Panc1 (cell line): ENCODE measurements around the gene FAM168B. TPM values are rescaled to one million over a fixed set of nuclear protein-coding genes. Genes with fewer than 3 reads are reported as not detected.

Experiments used
- ATAC-seq: fragments of 200-7000 bp; cut with Tn5 transposase; 2 replicates; pipeline ENCODE4 v1.9.1; 2020; ENCODE audit warnings: mild to moderate bottlenecking, moderate library complexity
- BruUV-seq: library from RNA; stranded (reverse); fragments of 400-500 nt; replicated peaks from 2 replicates; lab custom pipeline; 2021; lab: Mats Ljungman, UMichigan
- CTCF ChIA-PET: fragments of 300-600 bp; sonication (Branson Sonifier 250); formaldehyde crosslinking; loops from one replicate; lab custom pipeline; 2022; ENCODE audit warnings: antibody characterized with exemption; lab: Charles Lee
- POLR2A ChIA-PET: fragments of 300-600 bp; sonication (Branson Sonifier 250); formaldehyde crosslinking; loops from one replicate; lab custom pipeline; 2022; ENCODE audit warnings: antibody characterized with exemption; lab: Charles Lee
- DNase-seq: peaks from one replicate; pipeline ENCODE4 v3.0.0-alpha.2; 2010; ENCODE audit warnings: low read depth, low spot score
- H3K27ac ChIP-seq: 2 replicates; pipeline ENCODE4 v1.5.1; 2011; ENCODE audit warnings: mild to moderate bottlenecking, low read length, inconsistent platforms
- H3K27me3 ChIP-seq: fragments of 200-500 bp; sonication (Bioruptor generic); 2 replicates; pipeline ENCODE4 v1.6.0; 2014; ENCODE audit warnings: low read length, inconsistent platforms; ENCODE audit not compliant: control insufficient read depth, insufficient read depth
- H3K36me3 ChIP-seq: fragments of 200-500 bp; sonication (Bioruptor generic); 2 replicates; pipeline ENCODE4 v1.5.1; 2014; ENCODE audit warnings: inconsistent platforms, mild to moderate bottlenecking, low read length, moderate library complexity; ENCODE audit not compliant: control insufficient read depth, insufficient read depth
- H3K4me1 ChIP-seq: 2 replicates; pipeline ENCODE4 v1.5.1; 2011; ENCODE audit warnings: inconsistent platforms, mild to moderate bottlenecking, low read length, moderate library complexity; ENCODE audit not compliant: control insufficient read depth, insufficient read depth
- H3K4me3 ChIP-seq, 2 experiments: 2 replicates each; pipeline ENCODE4 v1.5.1; 2011 to 2012; ENCODE audit warnings: low read depth in 2 of 2, low read length in 2 of 2, mild to moderate bottlenecking in 2 of 2, inconsistent platforms in 1 of 2, moderate library complexity in 1 of 2
- H3K9me3 ChIP-seq: fragments of 200-500 bp; sonication (Bioruptor generic); 2 replicates; pipeline ENCODE4 v1.5.1; 2014; ENCODE audit warnings: low read depth, mild to moderate bottlenecking, inconsistent platforms, low read length, moderate library complexity; ENCODE audit not compliant: control insufficient read depth, insufficient read depth
- CTCF ChIP-seq: fragments of 450-650 bp; IDR thresholded peaks from 2 replicates; pipeline ENCODE4 v1.5.1; 2017; ENCODE audit warnings: mild to moderate bottlenecking
- POLR2AphosphoS5 ChIP-seq: IDR thresholded peaks from 2 replicates; pipeline ENCODE4 v1.6.1; 2012; ENCODE audit warnings: mild to moderate bottlenecking, low read depth, low read length, moderate library complexity
- REST ChIP-seq, 2 experiments: IDR thresholded peaks; 2 replicates each; pipeline ENCODE4 v1.6.1; 2011 to 2012; ENCODE audit warnings: low read depth in 2 of 2, control low read depth in 1 of 2, low read length in 1 of 2, mild to moderate bottlenecking in 1 of 2, moderate library complexity in 1 of 2; ENCODE audit not compliant: insufficient read depth in 1 of 2
- SIN3A ChIP-seq: IDR thresholded peaks from 2 replicates; pipeline ENCODE4 v1.6.1; 2012; ENCODE audit warnings: low read depth, mild to moderate bottlenecking, low read length, moderate library complexity, borderline replicate concordance; ENCODE audit not compliant: insufficient read depth
- TCF7L2 ChIP-seq: IDR thresholded peaks from 2 replicates; pipeline ENCODE4 v1.6.1; 2011; ENCODE audit warnings: mild to moderate bottlenecking, low read depth, low read length, inconsistent platforms
- in situ Hi-C: cut with HindIII; loops from 2 replicates; pipeline ENCODE4 v1.10.0; 2016; ENCODE audit warnings: low sequenced_read_pairs, low pct_unique_long_range_greater_than_20kb
- intact Hi-C: fragments of 100-400 bp; cut with micrococcal nuclease; formaldehyde crosslinking; loops from one replicate; pipeline ENCODE4 v1.10.0; 2022; ENCODE audit not compliant: unreplicated experiment
- total RNA-seq: library from RNA; stranded (reverse); gene quantifications from one replicate; pipeline ENCODE4 v1.2.1, GENCODE V29; 2021; ENCODE audit not compliant: unreplicated experiment

Gene FAM168B
- total RNA-seq, 1 experiment from 2014 or later: 137 TPM

- ChIA-PET CTCF (no interaction called here), POLR2A (no interaction called here)
- DNase-seq: no peak
- intact Hi-C loops: no loop called here
- Histone ChIP-seq H3K27me3 (no peaks in the 10 kb centered on the region), H3K27ac (no peak overlapping the region), H3K4me1 (no peaks in the 10 kb centered on the region), H3K36me3 (peaks cover 25% of the 10 kb centered on the region), H3K4me3 (no peak overlapping the region), H3K9me3 (no peaks in the 10 kb centered on the region)
- TF ChIP-seq REST (IDR thresholded peaks at IDR 0.05; ENCODE audit: insufficient read depth in 1 of 2, low read depth in 2 of 2, low read length in 1 of 2) (no peak), SIN3A (no peak), CTCF (no peak), TCF7L2 (no peak), POLR2AphosphoS5 (no peak)
- ATAC-seq: no peak
- in situ Hi-C loops: no loop called here
- BruUV-seq: no TSS peak
Measured at GRCh38 chr2:131052741-131053263, 40.5 kb downstream of the FAM168B start.

GRCh38 chr2:131050896-131051295, 42.4 kb downstream of the FAM168B start:
- H3K36me3 ChIP-seq: peaks cover 20% of the 10 kb centered on the region

More at GRCh38 chr2:131050896-131051295, 42.4 kb downstream of the FAM168B start:
- POLR2A ChIA-PET: no interaction called here
- Histone ChIP-seq H3K27ac (no peak overlapping the region), H3K9me3 (no peaks in the 10 kb centered on the region), H3K4me3 (no peak overlapping the region), H3K4me1 (no peaks in the 10 kb centered on the region), H3K27me3 (no peaks in the 10 kb centered on the region)
- no peak for ATAC-seq
- BruUV-seq: no TSS peak
- CTCF ChIA-PET: interaction anchor here (0.7 kb wide), 1 partner anchor 35 kb away, joined by 7 read pairs; no protein-coding TSS in a partner anchor
- TF ChIP-seq TCF7L2 (no peak), SIN3A (no peak), CTCF (no peak), REST (IDR thresholded peaks at IDR 0.05; ENCODE audit: insufficient read depth in 1 of 2, low read depth in 2 of 2, low read length in 1 of 2) (no peak), POLR2AphosphoS5 (no peak)
- no peak for DNase-seq
- intact Hi-C loops (no loop called here), in situ Hi-C loops (no loop called here)
